Suprapubic skin (tissue), 4 donors: ENCODE measurements around the gene RTF2. TPM values are rescaled to one million over a fixed set of nuclear protein-coding genes. Genes with fewer than 3 reads are reported as not detected.

ENCODE experiments used
- total RNA-seq, 4 donors: library from RNA; depleted of rRNA; stranded (reverse); fragments of >200 nt; gene quantifications; one replicate each; pipeline ENCODE4 v1.1.0, GENCODE V29; 2016

Gene RTF2
- total RNA-seq, 4 donors from 2014 or later: 42.9 to 57.0 (median 47.0) TPM

Other genes with a start within 250 kb of the RTF2 start
- not detected for gene MC3R, start 219.9 kb upstream of the RTF2 start, total RNA-seq
- gene FAM210B, start 109.7 kb upstream of the RTF2 start, total RNA-seq: 10 to 100 TPM; 44.0 to 75.3 (median 58.4) TPM
- 1 to 10 TPM; 2.1 to 5.7 (median 2.5) TPM for gene AURKA, start 76.4 kb upstream of the RTF2 start, total RNA-seq
- gene CSTF1, start 76.0 kb upstream of the RTF2 start, total RNA-seq: 10 to 100 TPM; 28.6 to 38.3 (median 31.2) TPM
- gene CASS4, start 56.4 kb upstream of the RTF2 start, total RNA-seq: 1 to 10 TPM in 1 of 4 donors, under 1 TPM in 3; 0.42 to 1.9 (median 0.66) TPM
- gene FAM209A, start 56.1 kb downstream of the RTF2 start, total RNA-seq: 1 to 10 TPM in 2 of 4 donors, not detected in 2; 1.8 to 2.1 TPM
- gene FAM209B, start 64.6 kb downstream of the RTF2 start, total RNA-seq: 1 to 10 TPM in 1 of 4 donors, not detected in 3; 2.5 TPM
- 100 to 1,000 TPM in 1 of 4 donors, 10 to 100 TPM in 3; 79.0 to 100 (median 88.6) TPM for gene TFAP2C, start 160.7 kb downstream of the RTF2 start, total RNA-seq